Measurements from ENCODE around the gene NGF.
A peak's percentile ranks its signal among the peaks of the same experiment; 100 is the strongest.

The NGF gene

DNA sequence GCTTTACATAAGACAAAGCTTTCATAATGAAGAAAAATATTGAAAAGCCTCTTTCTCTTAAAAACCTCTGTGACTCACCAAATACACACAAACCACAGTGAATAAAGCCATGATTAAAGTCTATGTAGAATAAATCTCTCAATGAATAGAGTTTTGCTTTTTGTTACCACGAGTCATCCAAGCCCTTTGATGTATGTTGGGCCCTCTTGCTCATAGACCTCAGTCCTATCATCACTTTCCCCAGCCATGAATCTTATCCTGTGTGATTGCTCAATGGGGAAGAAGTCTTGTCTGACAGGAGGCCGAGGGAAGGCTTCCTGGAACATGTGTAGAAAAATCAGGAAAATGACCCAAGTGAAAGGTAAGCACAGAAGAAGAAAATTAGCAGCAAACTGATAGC lies 60.8 kb downstream of the NGF start:
- DNase-seq, result no peak

DNA sequence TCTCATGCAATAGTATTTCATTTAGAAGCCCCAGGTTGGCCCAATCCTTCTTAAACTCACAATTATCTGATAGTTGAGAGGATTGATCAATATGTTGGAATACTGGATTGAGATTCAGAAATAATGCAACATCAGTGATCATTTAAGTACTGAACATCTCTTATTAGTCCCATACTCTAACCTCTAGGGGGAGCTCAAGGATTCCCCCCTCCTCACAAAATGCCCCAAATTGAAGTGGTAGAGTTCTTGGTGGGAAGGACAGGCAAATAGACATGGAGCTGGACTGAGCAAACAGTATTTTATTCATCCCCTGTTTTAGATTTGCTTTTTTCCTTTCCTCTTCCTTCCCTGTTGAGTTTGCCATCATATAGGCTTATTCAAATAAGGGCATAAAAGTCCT lies 62.8 kb downstream of the NGF start:
- DNase-seq, result peak; percentile 7 to 21

DNA sequence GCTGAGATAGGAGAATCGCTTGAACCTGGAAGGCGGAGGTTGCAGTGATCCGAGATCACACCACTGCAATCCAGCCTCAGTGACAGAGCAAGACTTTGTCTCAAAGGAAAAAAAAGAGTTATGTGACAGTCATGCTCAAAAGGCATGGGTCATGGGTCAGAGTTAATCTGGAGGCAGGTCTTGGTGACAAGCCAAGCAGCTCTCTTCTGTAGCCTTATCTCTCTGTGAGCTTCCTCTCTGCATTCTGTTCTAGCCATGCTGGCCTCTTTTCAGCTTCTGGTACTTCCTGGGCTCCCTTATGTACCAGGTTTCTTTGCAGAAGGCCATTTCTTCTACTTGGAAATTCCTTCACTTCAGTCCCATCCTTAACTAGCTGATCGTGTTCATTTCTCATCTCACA lies 63.6 kb downstream of the NGF start:
- no peak for DNase-seq

DNA sequence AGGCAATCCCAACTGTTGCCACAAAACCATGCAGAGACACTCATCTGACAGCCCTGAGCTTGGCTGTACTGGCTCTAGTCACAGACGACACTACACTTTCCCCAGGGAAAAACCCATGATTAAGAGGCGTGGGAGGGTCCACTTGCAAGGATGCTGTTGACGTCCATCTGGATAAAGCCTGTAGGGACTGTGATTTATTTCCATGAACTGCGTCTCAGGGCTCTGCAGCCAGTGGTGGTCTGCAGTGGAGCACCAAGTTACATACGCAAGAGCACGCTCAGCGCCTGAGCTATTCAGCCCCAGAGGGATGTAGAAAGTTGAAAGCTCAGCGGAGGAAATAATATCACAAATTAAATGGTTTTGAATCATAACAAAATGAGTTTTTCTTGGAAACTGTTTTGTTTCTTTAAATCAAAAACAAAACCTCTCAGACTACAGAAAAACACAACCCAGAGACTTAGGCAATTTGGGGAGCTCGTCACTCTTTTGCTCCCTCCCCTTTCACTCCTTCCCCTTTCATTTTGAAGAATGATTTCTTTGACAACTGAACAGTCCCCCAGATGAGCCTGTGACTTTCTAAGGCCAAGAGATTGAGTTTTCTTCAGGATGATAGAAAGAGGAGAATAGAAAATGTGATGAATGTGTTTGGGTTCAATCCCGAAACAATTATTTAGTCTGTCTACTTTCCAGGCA lies 71.2 kb downstream of the NGF start:
- no peak for DNase-seq

DNA sequence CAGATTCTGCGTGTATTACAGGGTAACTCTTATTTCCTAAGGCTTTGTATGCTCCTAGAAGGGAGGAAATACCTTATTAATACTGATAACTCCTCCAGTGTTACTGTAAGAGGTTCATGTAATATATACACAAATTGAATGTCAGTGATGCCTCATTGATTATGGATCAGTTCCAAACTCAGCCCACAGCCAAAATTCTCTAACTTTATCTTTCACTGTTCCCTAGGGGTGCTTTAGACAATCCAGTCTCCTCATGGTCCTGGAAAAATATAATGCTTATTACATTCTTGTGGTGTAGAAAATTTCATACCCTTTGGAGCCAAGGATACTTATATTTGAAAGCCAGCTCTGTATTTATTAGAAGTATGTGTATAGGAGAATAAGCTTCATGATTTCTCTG lies 73.0 kb downstream of the NGF start:
- no peak for DNase-seq

DNA sequence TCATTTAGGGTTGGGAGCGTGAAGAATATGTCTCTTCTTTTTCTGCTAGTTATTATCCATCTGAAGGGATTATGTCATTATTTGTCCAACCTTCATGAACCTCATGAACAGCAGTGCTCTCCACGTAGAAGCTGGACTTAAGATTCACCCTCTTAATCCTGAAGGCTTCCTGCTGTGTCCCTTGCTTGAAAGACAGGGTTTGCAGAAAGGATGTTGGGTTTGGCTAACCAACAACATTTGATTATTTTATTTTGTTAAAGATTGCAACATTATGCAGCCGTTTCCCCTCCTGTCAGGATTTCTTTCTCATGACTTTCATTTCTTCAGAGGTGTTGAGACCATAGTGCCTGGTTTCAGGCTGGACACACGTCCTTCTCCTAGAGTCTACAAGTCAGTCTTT lies 75.2 kb downstream of the NGF start:
- no peak for DNase-seq

DNA sequence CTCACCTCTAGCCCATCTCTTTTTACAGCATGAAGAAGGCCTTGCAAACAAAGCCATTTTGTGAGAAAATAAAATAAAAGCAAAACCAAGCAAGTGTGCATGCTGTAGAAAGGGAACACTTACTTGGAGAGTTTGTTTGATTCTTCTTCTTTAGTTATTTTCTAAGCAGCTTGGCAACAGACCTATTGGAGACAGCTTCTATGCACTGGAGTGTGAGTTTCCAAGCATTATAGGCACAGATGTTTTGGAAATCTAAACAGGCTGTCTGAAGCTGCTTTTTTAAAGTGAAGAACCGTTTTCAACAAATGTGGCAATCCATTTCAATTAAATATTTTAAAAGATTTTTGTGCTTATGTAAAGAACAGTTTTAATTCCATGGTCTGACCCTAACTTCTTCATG lies 76.6 kb downstream of the NGF start:
- DNase-seq, result no peak

DNA sequence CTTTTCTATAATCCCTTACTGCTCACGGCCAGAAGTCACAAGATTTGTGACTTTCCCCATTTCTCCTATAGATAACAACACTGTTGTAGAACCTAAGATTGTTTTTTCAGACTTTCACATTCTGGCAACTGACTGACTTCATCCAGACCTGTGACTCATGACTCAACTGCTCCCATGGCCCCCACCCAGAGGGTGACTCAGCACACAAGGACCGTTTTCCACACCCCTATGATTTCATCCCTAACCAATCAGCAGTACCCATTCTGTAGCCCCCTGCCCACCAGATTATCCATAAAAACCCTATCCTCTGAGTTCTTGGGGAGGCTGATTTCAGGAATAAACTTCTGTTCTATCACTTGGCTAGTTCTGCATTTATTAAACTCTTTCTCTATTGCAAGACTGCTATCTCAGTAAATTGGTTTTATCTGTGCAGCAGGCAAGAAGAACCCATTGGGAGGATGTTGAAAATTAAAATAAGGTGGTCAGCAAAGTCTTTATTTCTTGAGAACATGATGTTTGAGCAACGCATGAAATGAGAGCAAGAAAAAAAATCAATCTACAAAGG lies 79.7 kb downstream of the NGF start:
- no peak for DNase-seq

DNA sequence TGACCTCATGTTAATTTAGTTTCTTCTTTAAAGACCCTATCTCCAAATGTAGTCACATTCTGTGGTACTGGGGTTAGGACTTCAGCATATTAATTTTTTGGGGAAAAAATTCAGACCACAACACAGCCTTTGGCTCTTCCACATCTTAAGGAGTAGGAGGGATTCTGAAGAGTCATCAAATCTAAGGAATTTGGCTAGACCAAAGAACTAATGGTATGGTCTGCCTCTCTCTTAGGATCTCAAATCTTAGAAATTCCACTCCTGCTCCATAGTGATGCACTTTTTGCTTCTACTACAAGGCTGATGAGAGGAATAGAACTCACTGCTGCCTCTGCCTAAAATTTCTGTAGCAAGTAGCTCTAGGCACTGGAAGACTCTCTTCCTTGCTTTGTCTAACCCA lies 80.5 kb downstream of the NGF start:
- no peak for DNase-seq

DNA sequence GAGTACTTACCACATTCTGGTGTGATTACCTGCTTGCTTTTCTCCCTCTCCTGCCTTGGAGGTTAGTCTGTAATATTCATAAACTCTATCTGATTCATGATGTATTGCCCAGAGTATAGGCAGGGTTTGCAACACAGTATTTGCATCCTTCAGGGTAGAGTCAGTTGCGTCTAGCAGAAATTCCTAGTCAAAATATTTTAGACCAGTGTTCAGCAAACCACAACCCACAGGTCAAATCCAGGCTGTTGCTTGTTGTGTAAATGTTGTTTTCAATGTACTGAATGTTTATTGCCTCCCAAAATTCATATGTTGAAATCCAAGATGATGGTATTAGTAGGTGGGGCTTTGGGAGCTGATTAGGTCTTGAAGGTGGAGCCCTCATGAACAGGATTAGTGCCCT lies 82.9 kb downstream of the NGF start:
- no peak for DNase-seq

DNA sequence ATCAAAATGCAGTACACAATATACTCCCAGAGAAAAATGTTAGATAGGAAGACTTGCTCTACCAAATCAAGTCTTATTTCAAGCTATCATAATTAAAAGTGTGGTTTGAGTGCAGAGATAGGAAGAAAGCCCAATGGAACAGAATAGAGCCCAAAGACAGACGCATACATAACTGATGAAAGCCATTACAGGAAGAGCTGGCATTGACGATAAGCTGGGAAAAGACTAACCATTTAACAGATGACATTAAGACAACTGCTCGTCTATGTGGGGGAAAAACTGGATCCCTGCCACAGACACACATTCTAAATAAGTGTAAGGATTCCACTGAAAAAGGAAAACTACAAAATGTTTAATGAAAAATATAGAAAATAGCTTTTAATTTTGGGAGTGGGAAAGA lies 85.5 kb downstream of the NGF start:
- no peak for DNase-seq

DNA sequence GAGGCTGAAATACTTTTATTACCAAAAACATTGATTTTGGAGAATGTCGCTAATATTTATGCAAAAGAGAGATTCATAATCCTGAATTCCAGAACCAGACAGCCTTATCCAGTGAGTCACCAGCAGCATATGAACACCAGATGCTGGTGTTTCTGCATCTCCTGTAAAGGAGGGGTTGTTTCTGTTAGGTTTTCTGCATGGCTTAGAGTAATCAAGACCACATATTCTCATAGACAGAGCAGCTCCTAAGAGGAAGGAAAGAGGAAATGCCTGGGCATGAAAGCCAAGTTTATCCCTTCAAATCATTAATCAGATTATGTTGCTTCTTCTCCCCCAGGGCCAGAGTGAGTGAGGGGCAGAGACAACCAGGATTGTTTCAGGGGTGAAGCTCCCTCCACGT lies 86.2 kb downstream of the NGF start:
- DNase-seq, result no peak

DNA sequence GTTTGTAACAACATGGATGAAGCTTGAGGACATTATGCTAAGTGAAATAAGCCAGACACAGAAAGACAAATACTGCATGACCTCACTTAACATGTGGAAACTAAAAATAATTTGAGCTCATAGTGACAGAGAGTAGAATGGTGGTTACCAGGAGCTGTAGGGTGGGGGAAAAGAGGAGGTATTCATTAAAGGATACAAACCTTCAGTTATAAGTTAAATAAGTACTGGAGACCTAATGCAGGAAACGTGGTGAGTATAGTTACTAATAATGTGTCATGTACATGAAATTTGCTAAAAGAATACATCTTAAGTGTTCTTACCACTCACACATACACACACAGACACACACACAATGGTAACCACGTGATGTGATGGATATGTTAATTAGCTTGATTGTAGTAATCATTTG lies 86.7 kb downstream of the NGF start:
- DNase-seq, result no peak

DNA sequence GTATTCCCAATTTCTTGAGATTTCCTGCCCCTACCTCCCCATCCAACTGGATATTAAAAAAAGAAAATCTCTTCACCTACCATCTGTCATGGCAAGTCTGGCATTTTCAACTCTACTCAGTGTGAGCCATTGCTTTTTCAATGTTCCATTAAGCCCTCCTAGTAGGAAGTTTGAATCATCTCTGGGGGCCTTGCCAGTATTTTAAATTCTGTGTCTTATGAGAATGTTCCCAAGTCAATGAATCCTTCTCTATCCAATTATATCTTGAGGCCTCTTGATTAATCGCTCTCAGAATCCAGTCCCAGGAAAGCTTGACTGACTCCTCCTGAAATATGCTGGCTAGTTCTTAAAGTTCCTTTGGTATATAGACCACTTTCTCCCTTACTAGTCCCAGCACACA lies 91.5 kb downstream of the NGF start:
- DNase-seq, result no peak

DNA sequence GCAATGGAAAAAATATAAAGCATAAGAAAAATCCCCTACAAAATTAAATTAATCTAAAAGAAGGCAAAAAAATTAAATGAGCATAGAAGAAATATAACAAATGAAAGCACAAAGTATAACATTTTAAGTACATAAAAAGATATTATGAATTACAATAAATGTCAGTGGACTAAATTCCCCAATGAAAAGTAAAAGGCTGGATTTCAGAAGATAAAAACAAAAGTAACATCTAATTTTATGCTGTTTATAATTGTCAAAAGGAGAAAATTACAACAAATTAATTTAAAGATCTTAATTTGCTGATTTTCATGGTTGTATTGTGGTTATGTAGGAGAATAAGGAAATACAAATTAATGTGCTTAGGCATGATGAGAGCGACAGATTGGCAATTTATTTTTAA lies 92.8 kb downstream of the NGF start:
- no peak for DNase-seq

DNA sequence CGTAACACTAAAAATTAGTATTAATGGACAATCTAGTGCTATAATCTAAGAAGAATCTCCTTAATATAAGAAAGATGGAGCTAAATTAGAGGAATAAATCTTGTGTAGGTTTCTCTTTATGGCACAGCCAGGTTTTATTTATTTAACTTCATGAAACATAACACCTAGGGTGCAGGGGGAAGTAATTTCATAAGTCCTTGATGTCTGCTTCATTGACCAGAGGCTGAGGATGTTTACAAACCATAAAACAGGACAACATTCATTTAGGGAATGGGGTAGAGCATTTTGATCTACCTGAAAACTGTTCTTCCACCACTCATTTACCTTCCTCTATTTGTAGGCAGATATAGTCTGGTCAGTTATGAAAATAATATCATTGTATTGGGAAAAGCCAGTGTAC lies 95.5 kb downstream of the NGF start:
- DNase-seq, result no peak

DNA sequence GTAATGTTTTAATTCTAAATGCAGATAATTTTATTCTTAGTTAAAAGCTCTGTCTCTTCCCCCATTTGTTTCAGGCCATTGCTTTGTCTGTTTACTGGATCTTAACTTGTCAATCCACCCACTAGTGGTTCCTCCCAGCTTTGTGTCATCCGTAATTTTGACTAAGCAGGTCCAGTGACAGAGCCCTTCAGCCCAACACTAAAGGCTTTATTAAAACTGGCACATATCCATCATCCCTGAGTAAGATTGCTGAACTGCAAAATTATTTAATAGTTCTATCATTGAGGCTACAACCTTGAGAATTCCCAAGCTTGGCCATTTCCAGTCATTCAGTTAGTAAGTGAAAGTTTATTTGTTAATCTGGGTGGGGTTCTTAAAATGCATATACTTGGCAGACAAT lies 96.7 kb downstream of the NGF start:
- DNase-seq, result no peak

DNA sequence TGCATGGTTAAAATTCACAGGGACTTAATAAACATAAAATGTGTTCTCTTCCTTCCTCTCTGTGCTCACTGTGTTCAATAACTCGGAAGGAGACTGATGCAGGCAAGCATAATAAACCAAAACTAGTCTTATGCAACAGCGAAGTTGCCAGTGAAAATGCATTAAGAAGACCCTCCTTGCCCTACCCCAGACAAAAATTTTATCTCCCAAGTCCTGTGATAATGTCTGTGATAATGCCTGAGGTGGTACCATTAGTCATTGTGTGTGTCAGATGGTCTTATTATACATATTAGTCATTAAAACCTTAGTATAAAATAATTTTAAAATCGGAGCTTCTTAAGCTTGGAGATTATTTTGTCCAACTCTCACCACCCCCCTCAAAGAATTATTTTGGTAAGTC lies 97.8 kb downstream of the NGF start:
- no peak for DNase-seq

DNA sequence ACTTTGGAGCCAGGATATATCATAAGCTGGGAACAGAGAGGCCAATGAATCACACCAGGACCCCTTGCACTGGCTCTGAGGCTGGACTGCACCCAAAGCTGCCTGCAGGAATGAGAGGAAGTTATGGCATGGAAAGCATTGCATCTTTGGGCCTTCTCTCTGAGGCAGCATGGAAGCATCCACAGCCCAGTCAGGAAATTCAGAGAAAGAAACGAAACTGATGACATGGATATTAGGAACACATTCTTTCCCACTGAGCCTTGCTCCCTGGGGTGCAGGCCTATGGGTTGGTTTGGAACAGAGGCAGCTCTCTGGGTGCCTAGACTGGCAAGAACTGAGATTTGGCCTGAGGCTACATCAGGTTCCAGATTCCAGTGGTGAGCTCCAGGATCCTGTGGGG lies 98.6 kb downstream of the NGF start:
- DNase-seq, result no peak

DNA sequence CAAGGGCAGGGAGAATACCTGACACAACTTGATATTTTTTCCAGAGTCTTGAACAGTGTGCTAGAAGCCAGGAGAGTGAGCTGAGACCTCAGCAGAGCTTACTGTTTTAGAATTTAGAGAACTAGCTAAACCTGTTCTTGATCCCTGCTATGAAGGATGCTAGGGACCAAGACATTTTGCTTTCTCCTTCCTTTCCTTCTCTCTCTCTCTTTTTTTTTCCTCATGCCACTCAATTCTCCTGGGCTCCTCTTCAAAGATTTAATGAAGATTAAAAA lies 99.0 kb downstream of the NGF start:
- no peak for DNase-seq

DNA sequence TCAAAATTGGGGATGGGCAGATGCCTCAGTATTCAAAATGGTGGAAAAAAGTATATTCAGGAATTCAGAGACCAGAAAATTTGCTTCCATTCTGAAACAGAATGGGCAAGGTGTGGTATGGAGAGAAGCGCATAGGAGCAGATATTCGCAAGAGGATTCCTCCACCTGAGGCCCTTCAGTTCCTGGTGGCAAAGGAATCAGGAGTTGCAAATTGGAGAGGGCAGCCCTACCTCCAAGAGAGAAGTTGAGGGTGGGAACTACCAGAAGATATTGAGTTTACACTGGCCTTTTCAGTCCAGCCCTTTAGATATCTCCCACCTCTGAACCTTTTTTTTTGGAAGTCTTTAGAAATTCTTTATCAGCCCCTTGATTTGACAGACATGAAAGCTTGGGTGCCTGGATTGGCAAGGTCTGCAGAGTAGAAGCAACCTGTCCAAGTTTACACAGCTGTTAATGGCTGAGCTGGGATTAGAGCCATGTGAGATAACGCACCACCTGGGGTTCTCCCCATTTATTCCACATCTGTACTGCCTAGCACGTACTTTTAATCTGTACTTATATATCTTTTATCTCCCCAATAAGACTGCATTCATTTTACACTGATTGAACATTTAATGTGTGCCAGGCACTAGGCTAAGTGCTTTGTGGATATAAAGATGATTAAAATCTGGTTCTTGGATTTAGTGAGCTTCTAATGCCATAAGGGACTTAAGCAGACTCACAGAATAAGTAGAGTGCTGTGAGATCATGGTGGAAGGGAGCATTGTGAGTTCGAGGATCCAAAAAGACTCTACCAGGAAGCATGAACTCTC lies 99.5 kb downstream of the NGF start:
- no peak for DNase-seq

DNA sequence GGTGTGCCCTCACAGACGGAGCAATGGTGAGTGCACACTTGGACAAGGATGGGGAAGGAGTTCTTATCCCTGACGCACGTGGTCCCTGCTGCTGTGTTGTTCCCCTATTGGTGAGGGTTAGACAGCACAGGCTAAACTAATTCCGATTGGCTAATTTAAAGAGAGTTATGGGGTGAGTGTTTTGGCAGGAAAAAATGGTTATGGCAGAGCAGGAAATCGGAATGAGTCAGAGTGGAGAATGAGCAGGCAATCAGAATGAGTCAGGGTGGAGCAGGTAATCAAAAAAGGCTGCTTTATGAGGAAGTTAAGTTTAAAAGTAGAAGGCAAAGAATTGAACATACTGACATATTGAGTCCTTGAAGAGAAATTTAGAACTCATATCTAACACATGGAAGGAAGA lies 100.5 kb downstream of the NGF start:
- DNase-seq, result no peak

DNA sequence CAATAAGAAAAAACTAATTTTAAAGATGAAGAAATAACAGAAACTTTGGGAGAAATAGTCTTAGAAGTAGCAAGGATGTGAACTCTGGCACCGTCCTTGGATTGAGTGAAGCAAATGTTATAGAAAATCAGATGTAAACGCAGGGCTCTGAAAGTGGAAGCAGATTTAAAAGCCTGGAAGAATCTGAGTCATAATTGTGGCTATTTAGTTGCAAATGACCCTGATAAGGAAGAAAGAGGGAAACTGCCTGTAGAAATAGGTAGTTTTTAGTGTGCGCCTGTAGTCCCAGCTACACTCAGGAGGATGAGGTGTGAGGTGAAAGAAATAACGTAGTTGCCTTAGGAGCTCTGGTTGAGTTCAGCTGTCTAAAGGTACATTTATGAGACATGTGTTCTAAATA lies 101.0 kb downstream of the NGF start:
- DNase-seq, result no peak

Data from AML-193 (cell line).